RWPE2 (cell line): ENCODE data around the gene KCTD5.
A peak's percentile ranks its signal among the peaks of the same experiment; 100 is the strongest.
"Not testable (repeated sequence)": the region's sequence is repeated elsewhere in the genome, so short reads cannot be mapped to it uniquely, and the experiment has no call there.

ENCODE experiments used
- ATAC-seq: fragments of 200-7000 bp; cut with Tn5 transposase; 3 replicates; pipeline ENCODE4 v1.9.1; 2021; ENCODE audit warnings: low read depth
- DNase-seq: peaks from one replicate; pipeline ENCODE4 v3.0.0-alpha.2; 2020; ENCODE audit warnings: low spot score
- H3K27ac ChIP-seq: fragments of 450-650 bp; 2 replicates; pipeline ENCODE4 v1.5.1; 2017; ENCODE audit warnings: mild to moderate bottlenecking; ENCODE audit not compliant: poor library complexity, severe bottlenecking
- H3K27me3 ChIP-seq: fragments of 250-450 bp; sonication (Bioruptor Pico); 2 replicates; pipeline ENCODE4 v1.5.1; 2021; ENCODE audit warnings: mild to moderate bottlenecking, moderate library complexity; ENCODE audit not compliant: insufficient read depth, poor library complexity, severe bottlenecking
- H3K36me3 ChIP-seq: fragments of 250-450 bp; sonication (Bioruptor Pico); 2 replicates; pipeline ENCODE4 v1.5.1; 2020; ENCODE audit warnings: low read depth, mild to moderate bottlenecking, moderate library complexity
- H3K4me1 ChIP-seq: fragments of 250-450 bp; sonication (Bioruptor Pico); 2 replicates; pipeline ENCODE4 v1.5.1; 2021; ENCODE audit warnings: mild to moderate bottlenecking, moderate library complexity; ENCODE audit not compliant: insufficient read depth, poor library complexity, severe bottlenecking
- H3K4me3 ChIP-seq: fragments of 250-450 bp; sonication (Bioruptor Pico); 2 replicates; pipeline ENCODE4 v1.5.1; 2021; ENCODE audit warnings: mild to moderate bottlenecking, moderate library complexity; ENCODE audit not compliant: severe bottlenecking
- H3K9me3 ChIP-seq: fragments of 250-450 bp; sonication (Bioruptor Pico); 2 replicates; pipeline ENCODE4 v1.5.1; 2021; ENCODE audit warnings: mild to moderate bottlenecking, moderate library complexity; ENCODE audit not compliant: severe bottlenecking
- TF ChIP-seq, protein P1 (sequence below): fragments of 450-650 bp; IDR thresholded peaks from one replicate; pipeline ENCODE4 v1.5.1; 2017; ENCODE audit warnings: mild to moderate bottlenecking, moderate library complexity; ENCODE audit not compliant: poor library complexity, severe bottlenecking

Gene KCTD5

DNA sequence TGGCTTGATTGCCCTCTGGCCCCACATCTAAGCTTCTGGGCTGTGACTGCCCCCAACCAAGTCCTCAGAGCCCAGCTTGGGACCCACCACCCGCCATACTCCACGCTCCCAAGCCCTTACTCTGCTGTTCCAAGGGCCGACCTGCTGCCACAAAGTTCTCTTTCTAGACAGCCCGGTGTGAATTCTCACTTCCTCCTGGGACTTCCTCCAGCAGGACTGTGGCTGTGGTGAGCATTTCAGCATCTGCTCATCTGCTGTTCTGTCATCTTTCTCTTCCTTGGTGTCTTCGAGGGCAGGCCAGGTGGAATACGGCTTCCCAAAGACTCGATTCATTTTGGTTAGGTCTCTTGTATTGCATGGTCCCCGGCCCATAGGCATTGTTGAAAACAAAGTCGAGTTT is 3.8 kb downstream of the KCTD5 start:
- H3K36me3 ChIP-seq, H3K4me3 ChIP-seq, DNase-seq, H3K4me1 ChIP-seq, H3K9me3 ChIP-seq, H3K27me3 ChIP-seq, H3K27ac ChIP-seq, ATAC-seq: not testable (repeated sequence)

DNA sequence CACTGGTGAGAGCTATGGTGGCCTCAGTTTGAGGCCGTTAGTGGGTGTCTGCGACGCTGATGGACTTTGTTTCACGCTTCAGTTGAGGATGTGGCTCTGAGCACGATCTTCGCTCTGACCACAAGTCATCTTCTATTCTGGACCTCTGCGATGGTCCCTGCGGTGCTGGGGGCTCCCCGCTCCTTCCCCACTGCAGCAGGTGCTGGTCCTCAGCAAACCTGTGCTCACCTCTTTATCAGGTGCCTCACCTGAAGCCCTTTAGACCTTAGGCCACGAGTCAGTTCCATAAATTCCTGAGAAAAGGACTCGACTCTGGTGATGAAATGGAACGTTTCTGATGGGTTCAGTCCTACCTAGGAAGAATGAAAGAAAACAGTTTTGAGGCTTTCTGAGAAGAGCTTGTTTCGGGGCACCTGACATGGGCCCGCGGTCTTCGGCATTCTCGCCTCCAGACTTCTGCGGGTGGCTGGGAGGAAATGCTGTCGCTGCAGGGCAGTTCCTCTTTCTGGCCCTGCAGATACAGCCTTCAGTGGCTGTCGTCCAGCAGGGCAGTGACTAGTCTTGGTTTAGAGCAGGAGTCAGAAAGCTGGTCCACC is 4.7 kb downstream of the KCTD5 start:
- H3K36me3 ChIP-seq = peaks cover 13% of the 10 kb centered on the region; the same call in 1 of the 2 replicates
- no peaks in the 10 kb centered on the region for H3K9me3 ChIP-seq
- no peaks in the 10 kb centered on the region for H3K27me3 ChIP-seq
- DNase-seq (peak; percentile 27), ATAC-seq (no peak)
- no peak overlapping the region for H3K4me3 ChIP-seq
- TF ChIP-seq, protein P1, sequence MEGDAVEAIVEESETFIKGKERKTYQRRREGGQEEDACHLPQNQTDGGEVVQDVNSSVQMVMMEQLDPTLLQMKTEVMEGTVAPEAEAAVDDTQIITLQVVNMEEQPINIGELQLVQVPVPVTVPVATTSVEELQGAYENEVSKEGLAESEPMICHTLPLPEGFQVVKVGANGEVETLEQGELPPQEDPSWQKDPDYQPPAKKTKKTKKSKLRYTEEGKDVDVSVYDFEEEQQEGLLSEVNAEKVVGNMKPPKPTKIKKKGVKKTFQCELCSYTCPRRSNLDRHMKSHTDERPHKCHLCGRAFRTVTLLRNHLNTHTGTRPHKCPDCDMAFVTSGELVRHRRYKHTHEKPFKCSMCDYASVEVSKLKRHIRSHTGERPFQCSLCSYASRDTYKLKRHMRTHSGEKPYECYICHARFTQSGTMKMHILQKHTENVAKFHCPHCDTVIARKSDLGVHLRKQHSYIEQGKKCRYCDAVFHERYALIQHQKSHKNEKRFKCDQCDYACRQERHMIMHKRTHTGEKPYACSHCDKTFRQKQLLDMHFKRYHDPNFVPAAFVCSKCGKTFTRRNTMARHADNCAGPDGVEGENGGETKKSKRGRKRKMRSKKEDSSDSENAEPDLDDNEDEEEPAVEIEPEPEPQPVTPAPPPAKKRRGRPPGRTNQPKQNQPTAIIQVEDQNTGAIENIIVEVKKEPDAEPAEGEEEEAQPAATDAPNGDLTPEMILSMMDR = no peak
- no peaks in the 10 kb centered on the region for H3K4me1 ChIP-seq
- no peak overlapping the region for H3K27ac ChIP-seq

DNA sequence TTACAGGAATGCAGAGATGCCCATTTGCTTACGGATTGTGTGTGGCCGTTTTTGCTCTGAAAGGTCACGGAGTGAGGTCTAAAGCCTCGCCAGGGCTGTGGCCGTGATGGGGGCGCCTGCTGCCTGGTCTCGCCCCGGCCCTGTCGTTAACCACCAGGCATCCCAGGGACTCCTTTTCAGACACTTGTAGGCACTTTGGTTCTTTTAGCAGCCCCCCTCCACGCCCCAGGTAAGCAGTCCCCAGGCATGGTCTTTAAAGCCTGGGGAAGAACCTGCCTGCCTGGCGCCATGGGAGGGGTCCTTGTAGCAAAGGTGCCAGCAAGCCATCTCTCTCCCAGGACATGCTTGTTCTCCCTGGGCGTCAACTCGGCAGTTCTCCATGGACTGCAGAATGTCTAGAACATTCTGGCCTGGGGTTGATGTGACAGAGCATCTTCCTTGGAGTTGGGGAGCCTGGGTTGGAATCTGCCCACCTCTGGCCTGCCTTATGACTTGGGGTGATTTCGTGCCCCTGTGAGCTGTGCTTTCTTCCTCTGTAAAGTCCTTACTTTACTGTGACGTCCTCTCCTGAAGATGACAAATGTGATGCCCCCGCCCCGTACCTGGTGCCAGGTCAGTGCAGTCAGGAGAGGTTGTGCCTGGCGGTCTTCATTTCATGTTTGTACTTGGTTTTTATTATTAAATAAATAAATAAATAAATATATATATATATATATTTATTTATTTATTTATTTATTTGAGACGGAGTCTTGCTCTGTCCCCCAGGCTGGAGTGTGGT is 5.4 kb downstream of the KCTD5 start:
- DNase-seq (peak; percentile 27), ATAC-seq (no peak)
- H3K36me3 ChIP-seq = peaks cover 13% of the 10 kb centered on the region; the same call in 1 of the 2 replicates
- no peaks in the 10 kb centered on the region for H3K9me3 ChIP-seq
- H3K27me3 ChIP-seq = no peaks in the 10 kb centered on the region
- H3K27ac ChIP-seq = no peak overlapping the region
- H3K4me3 ChIP-seq = no peak overlapping the region
- H3K4me1 ChIP-seq = no peaks in the 10 kb centered on the region
- TF ChIP-seq, protein P1 = no peak

DNA sequence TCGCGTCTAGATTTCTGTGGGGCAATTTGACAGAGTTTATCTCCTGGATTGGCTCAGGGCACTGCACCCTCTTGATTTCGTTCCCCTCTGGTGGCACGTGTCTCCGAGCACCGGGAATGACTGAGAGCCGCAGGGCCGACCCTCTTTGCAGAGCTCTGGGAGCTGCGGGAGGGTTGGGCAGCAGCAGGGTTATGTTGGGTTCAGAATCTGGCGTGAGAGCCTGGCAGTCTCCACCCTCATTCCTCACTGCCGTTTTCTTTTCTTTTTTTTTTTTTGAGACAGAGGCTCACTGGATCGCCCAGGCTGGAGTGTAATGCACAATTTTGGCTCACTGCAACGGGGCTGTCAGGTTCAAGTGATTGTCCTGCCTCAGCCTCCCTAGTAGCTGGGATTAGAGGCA is 7.1 kb downstream of the KCTD5 start:
- H3K27me3 ChIP-seq, H3K9me3 ChIP-seq, DNase-seq, H3K4me3 ChIP-seq, ATAC-seq, H3K27ac ChIP-seq, H3K4me1 ChIP-seq: not testable (repeated sequence)
- peaks cover 13% of the 10 kb centered on the region; the same call in 1 of the 2 replicates for H3K36me3 ChIP-seq

DNA sequence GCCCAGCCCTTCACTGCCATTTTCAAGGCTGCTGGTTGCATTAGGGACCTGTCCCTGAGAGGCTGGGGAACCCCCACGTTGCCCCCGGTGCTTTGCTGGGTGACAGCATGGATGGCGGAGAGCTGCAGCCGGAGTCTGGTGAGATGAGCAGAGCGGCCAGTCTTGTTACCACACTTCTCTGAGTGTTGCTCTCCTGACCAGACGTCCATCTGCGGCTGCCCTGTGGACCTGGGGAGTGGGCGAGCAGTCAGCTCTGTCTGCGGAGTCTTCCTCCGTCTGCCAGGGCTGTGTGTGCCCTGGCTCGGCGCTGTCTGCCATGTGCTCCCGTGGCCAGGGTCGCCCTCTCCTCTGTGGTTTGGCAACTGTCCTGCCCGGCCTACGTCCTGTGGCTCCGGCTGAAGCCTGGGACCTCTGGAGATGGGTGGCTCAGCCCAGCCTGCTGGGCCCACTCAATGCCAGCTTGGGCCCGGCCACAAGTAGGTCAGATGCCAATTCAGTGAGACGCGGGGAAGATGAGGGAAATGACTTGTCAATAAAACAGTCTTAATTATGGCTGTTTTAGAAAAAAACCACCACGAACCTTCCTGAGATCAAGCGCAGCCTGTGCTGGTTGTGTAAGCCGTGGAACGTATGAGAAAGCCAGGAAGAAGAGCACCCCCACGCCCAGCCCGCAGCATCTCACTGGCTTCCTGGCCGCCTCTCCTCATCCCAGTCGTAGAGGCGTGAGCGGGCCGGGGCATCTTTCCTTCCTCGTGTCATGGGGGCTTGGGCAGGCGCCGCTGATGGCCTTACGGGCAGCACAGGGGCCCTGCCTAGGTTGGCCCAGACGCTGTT is 7.9 kb downstream of the KCTD5 start:
- peak; percentile 42 for DNase-seq
- no peak overlapping the region for H3K27ac ChIP-seq

More for the DNA sequence above, 7.9 kb downstream of the KCTD5 start:
- H3K36me3 ChIP-seq = peaks cover 13% of the 10 kb centered on the region; the same call in 1 of the 2 replicates
- no peaks in the 10 kb centered on the region for H3K4me1 ChIP-seq
- no peaks in the 10 kb centered on the region for H3K27me3 ChIP-seq
- TF ChIP-seq, protein P1 = no peak
- no peaks in the 10 kb centered on the region for H3K9me3 ChIP-seq
- no peak for ATAC-seq
- H3K4me3 ChIP-seq = no peak overlapping the region
